ENCODE results near the gene ABHD10.

DNA sequence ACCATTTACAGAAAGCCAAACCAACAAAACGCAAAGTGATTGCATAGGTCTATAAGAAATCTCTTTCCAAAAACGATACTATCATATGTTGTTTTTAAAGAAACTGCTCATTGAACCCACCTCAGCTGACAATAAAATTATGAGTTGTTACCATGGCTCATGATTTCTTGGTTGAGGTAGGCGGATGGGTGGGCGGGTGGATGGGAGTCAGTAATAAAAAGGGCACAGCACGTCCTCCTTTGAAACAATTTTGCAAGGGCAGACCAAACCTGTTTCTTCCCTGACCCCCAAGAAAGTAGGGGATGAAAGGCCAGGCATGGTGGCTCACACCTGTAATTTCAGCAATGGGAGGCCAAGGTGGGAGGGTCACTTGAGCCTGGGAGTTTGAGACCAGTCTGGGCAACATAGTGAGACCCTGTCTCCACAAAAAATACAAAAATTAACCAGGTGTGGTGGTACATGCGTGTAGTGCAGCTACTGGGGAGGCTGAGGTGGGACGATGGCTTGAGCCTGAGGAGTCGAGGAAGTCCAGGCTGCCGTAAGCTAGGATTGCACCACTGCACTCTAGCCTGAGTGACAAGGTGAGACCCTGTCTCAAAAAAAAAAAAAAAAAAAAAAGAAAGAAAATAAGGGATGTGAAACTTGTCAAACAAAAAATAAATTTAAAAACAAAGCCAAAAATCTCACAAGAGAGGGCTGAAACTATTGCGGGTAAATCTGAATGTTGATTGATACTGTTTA is 2.1 kb downstream of the ABHD10 start:
- TF ChIP-seq, protein P1, sequence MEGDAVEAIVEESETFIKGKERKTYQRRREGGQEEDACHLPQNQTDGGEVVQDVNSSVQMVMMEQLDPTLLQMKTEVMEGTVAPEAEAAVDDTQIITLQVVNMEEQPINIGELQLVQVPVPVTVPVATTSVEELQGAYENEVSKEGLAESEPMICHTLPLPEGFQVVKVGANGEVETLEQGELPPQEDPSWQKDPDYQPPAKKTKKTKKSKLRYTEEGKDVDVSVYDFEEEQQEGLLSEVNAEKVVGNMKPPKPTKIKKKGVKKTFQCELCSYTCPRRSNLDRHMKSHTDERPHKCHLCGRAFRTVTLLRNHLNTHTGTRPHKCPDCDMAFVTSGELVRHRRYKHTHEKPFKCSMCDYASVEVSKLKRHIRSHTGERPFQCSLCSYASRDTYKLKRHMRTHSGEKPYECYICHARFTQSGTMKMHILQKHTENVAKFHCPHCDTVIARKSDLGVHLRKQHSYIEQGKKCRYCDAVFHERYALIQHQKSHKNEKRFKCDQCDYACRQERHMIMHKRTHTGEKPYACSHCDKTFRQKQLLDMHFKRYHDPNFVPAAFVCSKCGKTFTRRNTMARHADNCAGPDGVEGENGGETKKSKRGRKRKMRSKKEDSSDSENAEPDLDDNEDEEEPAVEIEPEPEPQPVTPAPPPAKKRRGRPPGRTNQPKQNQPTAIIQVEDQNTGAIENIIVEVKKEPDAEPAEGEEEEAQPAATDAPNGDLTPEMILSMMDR (IDR thresholded peaks at IDR 0.05; ENCODE audit: low read length): no peak
- TF ChIP-seq EZH2 (IDR thresholded peaks at IDR 0.05; ENCODE audit: borderline replicate concordance, low read length): no peak
